SK-N-SH (cell line): ENCODE measurements around the gene CAMK4. TPM values are rescaled to one million over a fixed set of nuclear protein-coding genes. Genes with fewer than 3 reads are reported as not detected.

Experiments used
- CTCF ChIA-PET: fragments of 300-600, 350-600 bp; formaldehyde crosslinking; extraction: SDS; loops from one replicate; lab custom pipeline; 2021; lab: Yijun Ruan, JAX
- POLR2A ChIA-PET: fragments of 350-600 bp; sonication (Branson Sonifier 250); formaldehyde crosslinking; extraction: SDS; loops from one replicate; lab custom pipeline; 2020; ENCODE audit warnings: antibody characterized with exemption, inconsistent platforms; lab: Yijun Ruan, JAX
- DNase-seq: peaks from one replicate; pipeline ENCODE4 v3.0.0; 2012
- H2AFZ ChIP-seq: fragments of 200-600 bp; sonication (generic); 2 replicates; pipeline ENCODE4 v1.8.1; 2016; ENCODE audit warnings: antibody characterized with exemption, mild to moderate bottlenecking, low read depth
- H3F3A ChIP-seq: fragments of 200-600 bp; sonication (generic); replicated peaks from 2 replicates; pipeline ENCODE3; 2016; ENCODE audit warnings: antibody characterized with exemption, mild to moderate bottlenecking; ENCODE audit not compliant: insufficient read depth
- H3K27ac ChIP-seq, 2 experiments: fragments of 200-500 bp in 1 of 2; fragments of 200-600 bp in 1 of 2; sonication (Bioruptor generic) in 1 of 2; sonication (generic), shearing (Covaris generic) in 1 of 2; 2 replicates each; pipeline versions ENCODE4 v1.5.1 to v1.6.1; 2014 to 2016; ENCODE audit warnings: low read depth in 2 of 2, inconsistent platforms in 1 of 2, low read length in 1 of 2, mild to moderate bottlenecking in 1 of 2, mixed read lengths in 1 of 2
- H3K27me3 ChIP-seq: fragments of 200-600 bp; sonication (generic), shearing (Covaris generic); 2 replicates; pipeline ENCODE4 v1.6.1; 2016; ENCODE audit warnings: mixed run types; ENCODE audit not compliant: insufficient read depth
- H3K36me3 ChIP-seq, 2 experiments: fragments of 200-500 bp in 1 of 2; fragments of 200-600 bp in 1 of 2; sonication (Bioruptor generic) in 1 of 2; sonication (generic) in 1 of 2; replicated peaks in 1 of 2; 2 replicates each; pipeline versions ENCODE3 to v1.5.1; 2014 to 2016; ENCODE audit warnings: low read length in 1 of 2, mild to moderate bottlenecking in 1 of 2; ENCODE audit not compliant: insufficient read depth in 2 of 2, control insufficient read depth in 1 of 2
- H3K4me1 ChIP-seq, 2 experiments: fragments of 200-500 bp in 1 of 2; fragments of 200-600 bp in 1 of 2; sonication (Bioruptor generic) in 1 of 2; sonication (generic), shearing (Covaris generic) in 1 of 2; 2 replicates each; pipeline versions ENCODE4 v1.5.1 to v1.6.1; 2014 to 2016; ENCODE audit warnings: low read depth in 1 of 2, low read length in 1 of 2, mixed run types in 1 of 2; ENCODE audit not compliant: insufficient read depth in 2 of 2, control insufficient read depth in 1 of 2
- H3K4me2 ChIP-seq: fragments of 200-600 bp; sonication (generic), shearing (Covaris generic); 2 replicates; pipeline ENCODE4 v1.6.1; 2017; ENCODE audit warnings: mixed run types
- H3K4me3 ChIP-seq, 2 experiments: fragments of 200-500 bp in 1 of 2; fragments of 200-600 bp in 1 of 2; sonication (Bioruptor generic) in 1 of 2; sonication (generic), shearing (Covaris generic) in 1 of 2; 2 replicates each; pipeline versions ENCODE4 v1.5.1 to v1.8.1; 2014 to 2016; ENCODE audit warnings: low read depth in 2 of 2, inconsistent platforms in 1 of 2, low read length in 1 of 2, mild to moderate bottlenecking in 1 of 2, mixed read lengths in 1 of 2, moderate library complexity in 1 of 2
- H3K79me2 ChIP-seq: fragments of 200-600 bp; sonication (generic); 2 replicates; pipeline ENCODE4 v1.8.1; 2017; ENCODE audit warnings: mild to moderate bottlenecking; ENCODE audit not compliant: insufficient read depth
- H3K9ac ChIP-seq: fragments of 200-600 bp; sonication (generic); 2 replicates; pipeline ENCODE4 v1.6.1; 2017; ENCODE audit warnings: mixed run types
- H3K9me2 ChIP-seq: fragments of 200-600 bp; sonication (generic); 2 replicates; pipeline ENCODE4 v1.6.1; 2017; ENCODE audit warnings: mixed run types
- H3K9me3 ChIP-seq: fragments of 200-600 bp; sonication (generic); 2 replicates; pipeline ENCODE4 v1.6.1; 2017; ENCODE audit warnings: mixed run types, mild to moderate bottlenecking, moderate library complexity
- H4K20me1 ChIP-seq: fragments of 200-600 bp; sonication (generic); 2 replicates; pipeline ENCODE4 v1.6.1; 2017; ENCODE audit warnings: mild to moderate bottlenecking, mixed run types; ENCODE audit not compliant: insufficient read depth
- CHD2 ChIP-seq: fragments of 150-350 bp; IDR thresholded peaks from 2 replicates; pipeline ENCODE4 v1.6.1; 2018; ENCODE audit warnings: low read length; ENCODE audit not compliant: partially characterized antibody
- CTCF ChIP-seq: fragments of 200-600 bp; sonication (generic); IDR thresholded peaks from 2 replicates; pipeline ENCODE4 v1.6.1; 2017; ENCODE audit warnings: antibody characterized with exemption, mild to moderate bottlenecking, moderate library complexity
- EZH2phosphoT487 ChIP-seq: fragments of 200-600 bp; sonication (generic); IDR thresholded peaks from 2 replicates; pipeline ENCODE4 v1.6.1; 2017; ENCODE audit warnings: low read depth, mixed run types, mild to moderate bottlenecking, antibody characterized with exemption, moderate library complexity, borderline replicate concordance
- FOSL2 ChIP-seq: IDR thresholded peaks from 2 replicates; pipeline ENCODE4 v1.4.0; 2012; ENCODE audit warnings: low read depth, mild to moderate bottlenecking, moderate library complexity, borderline replicate concordance
- FOXJ3 ChIP-seq: sonication (generic); formaldehyde crosslinking; IDR thresholded peaks from 2 replicates; pipeline ENCODE4 v1.5.1; 2020; ENCODE audit warnings: mild to moderate bottlenecking, missing genetic modification reagents
- GATA2 ChIP-seq: sonication (generic); formaldehyde crosslinking; IDR thresholded peaks from 2 replicates; pipeline ENCODE4 v1.5.0; 2020; ENCODE audit warnings: mild to moderate bottlenecking, missing genetic modification reagents
- IRF3 ChIP-seq: fragments of 150-350 bp; IDR thresholded peaks from 2 replicates; pipeline ENCODE4 v1.6.1; 2016; ENCODE audit warnings: mild to moderate bottlenecking, low read depth, low read length
- JUND ChIP-seq: IDR thresholded peaks from 2 replicates; pipeline ENCODE4 v1.4.0; 2012
- MEF2A ChIP-seq: IDR thresholded peaks from 2 replicates; pipeline ENCODE4 v1.4.0; 2012; ENCODE audit warnings: low read depth, borderline replicate concordance
- POLR2AphosphoS5 ChIP-seq: IDR thresholded peaks from 2 replicates; pipeline ENCODE4 v1.6.1; 2012; ENCODE audit warnings: low read depth, low read length
- RAD21 ChIP-seq: IDR thresholded peaks from 2 replicates; pipeline ENCODE4 v1.6.1; 2012; ENCODE audit warnings: mild to moderate bottlenecking, low read length
- RCOR1 ChIP-seq: fragments of 150-350 bp; IDR thresholded peaks from 2 replicates; pipeline ENCODE4 v1.6.1; 2017; ENCODE audit warnings: antibody characterized with exemption, low read length
- RFX5 ChIP-seq: IDR thresholded peaks from 2 replicates; pipeline ENCODE4 v1.6.1; 2012; ENCODE audit warnings: mild to moderate bottlenecking, improper control_type of control experiment, low read length
- RXRA ChIP-seq: IDR thresholded peaks from 2 replicates; pipeline ENCODE4 v1.4.0; 2012; ENCODE audit warnings: low read depth, mild to moderate bottlenecking, borderline replicate concordance
- SMC3 ChIP-seq: IDR thresholded peaks from 2 replicates; pipeline ENCODE4 v1.6.1; 2012; ENCODE audit warnings: low read depth, low read length, improper control_type of control experiment
- TAF1 ChIP-seq: IDR thresholded peaks from 2 replicates; pipeline ENCODE4 v1.6.1; 2012; ENCODE audit warnings: low read depth, mild to moderate bottlenecking, low read length, moderate library complexity, borderline replicate concordance
- YY1 ChIP-seq: IDR thresholded peaks from 2 replicates; pipeline ENCODE4 v1.4.0; 2012; ENCODE audit warnings: low read depth, mild to moderate bottlenecking
- ZBTB33 ChIP-seq: IDR thresholded peaks from 2 replicates; pipeline ENCODE4 v1.4.0; 2012; ENCODE audit warnings: low read depth, borderline replicate concordance
- WGBS: methylation state at CpG from one replicate; pipeline ENCODE4 v1.1.6; 2017; ENCODE audit warnings: low lambda C conversion rate; 5-methylcytosine and 5-hydroxymethylcytosine counted together
- polyA plus RNA-seq, 3 experiments: library from polyadenylated mRNA; depleted of rRNA; stranded (reverse); fragments of >200 nt; gene quantifications; 2 replicates each; pipeline ENCODE4 v1.2.3, GENCODE V29; 2012
- TF ChIP-seq, protein P1 (sequence below): IDR thresholded peaks from 2 replicates; pipeline ENCODE4 v1.4.0; 2012; ENCODE audit warnings: low read depth
- TF ChIP-seq, protein P2 (sequence below): fragments of 150-350 bp; IDR thresholded peaks from 2 replicates; pipeline ENCODE4 v1.6.1; 2017; ENCODE audit warnings: antibody characterized with exemption, low read length, low read depth, borderline replicate concordance

CAMK4 gene
- polyA plus RNA-seq, 1 of the 3 experiments (the other 2 are of a cell fraction) = 4.1 TPM

DNA sequence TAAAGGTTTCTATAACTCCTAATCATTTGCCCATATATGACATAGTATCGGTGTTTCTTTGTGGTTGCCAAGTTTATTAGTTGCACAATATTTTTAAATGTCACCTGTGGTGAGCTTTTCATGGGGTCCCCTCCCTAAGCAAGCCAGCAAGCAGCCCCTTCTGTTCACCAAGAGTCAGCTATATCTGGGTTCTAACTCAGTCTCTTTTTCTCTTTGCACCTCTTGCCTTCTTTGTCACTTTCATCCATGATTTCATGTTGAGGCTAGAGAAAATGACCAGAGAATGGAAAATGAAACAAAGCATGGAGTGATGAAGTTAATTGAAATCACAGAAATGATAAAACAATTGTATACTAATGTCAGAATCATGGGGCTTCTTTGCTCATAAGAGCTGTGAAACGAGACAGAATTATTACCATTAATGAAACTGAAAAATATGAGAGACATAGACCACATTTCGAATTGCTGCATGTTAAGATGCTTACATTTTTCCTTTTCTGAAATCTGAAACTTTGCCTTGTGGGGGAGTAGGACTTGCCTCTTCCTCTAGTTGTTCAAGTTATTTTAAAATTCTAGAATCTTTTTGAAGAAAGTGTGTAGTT lies 75.7 kb downstream of the CAMK4 start:
- CTCF ChIA-PET = interaction anchor here (0.6 to 2.1 kb wide), 4 partner anchors 15 to 232 kb away, joined by 3 to 8 read pairs (median 4); no protein-coding TSS in a partner anchor
- WGBS = 61% methylated on average over 3 of the region's 3 CpGs
- no peak overlapping the region for H2AFZ ChIP-seq
- TF ChIP-seq RFX5 (no peak), EZH2phosphoT487 (no peak), CHD2 (no peak), FOSL2 (no peak), IRF3 (no peak), TAF1 (no peak), RCOR1 (no peak), ZBTB33 (no peak), RXRA (no peak), RAD21 (no peak), GATA2 (no peak), FOXJ3 (no peak), YY1 (no peak), SMC3 (no peak), POLR2AphosphoS5 (no peak), CTCF (no peak), MEF2A (no peak), JUND (no peak)
- TF ChIP-seq, protein P1, sequence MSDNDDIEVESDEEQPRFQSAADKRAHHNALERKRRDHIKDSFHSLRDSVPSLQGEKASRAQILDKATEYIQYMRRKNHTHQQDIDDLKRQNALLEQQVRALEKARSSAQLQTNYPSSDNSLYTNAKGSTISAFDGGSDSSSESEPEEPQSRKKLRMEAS = no peak
- TF ChIP-seq, protein P2, sequence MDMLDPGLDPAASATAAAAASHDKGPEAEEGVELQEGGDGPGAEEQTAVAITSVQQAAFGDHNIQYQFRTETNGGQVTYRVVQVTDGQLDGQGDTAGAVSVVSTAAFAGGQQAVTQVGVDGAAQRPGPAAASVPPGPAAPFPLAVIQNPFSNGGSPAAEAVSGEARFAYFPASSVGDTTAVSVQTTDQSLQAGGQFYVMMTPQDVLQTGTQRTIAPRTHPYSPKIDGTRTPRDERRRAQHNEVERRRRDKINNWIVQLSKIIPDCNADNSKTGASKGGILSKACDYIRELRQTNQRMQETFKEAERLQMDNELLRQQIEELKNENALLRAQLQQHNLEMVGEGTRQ = no peak
- no peaks in the 10 kb centered on the region for H3K9me3 ChIP-seq
- no peak overlapping the region for H3K4me2 ChIP-seq
- H3K4me1 ChIP-seq = peaks cover 0 to 3% of the 10 kb centered on the region in 2 experiments; a peak in 2 of 4 replicates
- H3K27me3 ChIP-seq = no peaks in the 10 kb centered on the region
- no peak for DNase-seq
- H3K9me2 ChIP-seq = no peaks in the 10 kb centered on the region
- H3K79me2 ChIP-seq = no peaks in the 10 kb centered on the region
- H3K27ac ChIP-seq = no peak overlapping the region
- POLR2A ChIA-PET = no interaction called here
- no peaks in the 10 kb centered on the region for H4K20me1 ChIP-seq
- H3K36me3 ChIP-seq = no peaks in the 10 kb centered on the region
- H3F3A ChIP-seq = no peaks in the 10 kb centered on the region
- H3K4me3 ChIP-seq = no peak overlapping the region
- no peak overlapping the region for H3K9ac ChIP-seq
